Testis (tissue), 3 donors: ENCODE results near the gene UGDH. TPM values are rescaled to one million over a fixed set of nuclear protein-coding genes. Genes with fewer than 3 reads are reported as not detected.

Experiments used
- DNase-seq: peaks from one replicate; pipeline ENCODE4 v3.0.0-alpha.2; 2019
- H3K27ac ChIP-seq, 2 donors: fragments of 200-600 bp; sonication (generic); one replicate each; pipeline ENCODE4 v1.5.1; 2019
- H3K27me3 ChIP-seq: fragments of 200-600 bp; sonication (generic); one replicate; pipeline ENCODE4 v1.5.1; 2019
- H3K36me3 ChIP-seq: fragments of 200-600 bp; sonication (generic); one replicate; pipeline ENCODE4 v1.5.1; 2017; ENCODE audit warnings: low read depth; ENCODE audit errors: missing control alignments
- H3K4me1 ChIP-seq: fragments of 200-600 bp; sonication (generic); one replicate; pipeline ENCODE4 v1.5.1; 2019
- H3K4me3 ChIP-seq, 2 donors: fragments of 200-600 bp; sonication (generic); one replicate each; pipeline ENCODE4 v1.5.1; 2017 to 2019
- H3K9me3 ChIP-seq: fragments of 200-600 bp; sonication (generic); one replicate; pipeline ENCODE4 v1.5.1; 2017
- CTCF ChIP-seq, 3 experiments: fragments of 450-650 bp in 2 of 3; fragments of 200-600 bp in 1 of 3; sonication (generic) in 1 of 3; IDR thresholded peaks; one replicate each; pipeline ENCODE4 v1.5.1; 2016 to 2019; ENCODE audit warnings: antibody characterized with exemption in 3 of 3, mild to moderate bottlenecking in 2 of 3, moderate library complexity in 1 of 3
- POLR2A ChIP-seq: fragments of 450-650 bp; IDR thresholded peaks from one replicate; pipeline ENCODE4 v1.6.1; 2017; ENCODE audit warnings: antibody characterized with exemption, mild to moderate bottlenecking, moderate library complexity
- WGBS, 2 donors: methylation state at CpG; one replicate each; pipeline ENCODE4 v1.1.5; 2018; 5-methylcytosine and 5-hydroxymethylcytosine counted together
- intact Hi-C: fragments of 100-400 bp; cut with DNase I; formaldehyde crosslinking; loops from one replicate; pipeline ENCODE4 v1.15.1; 2023; ENCODE audit warnings: low total_unique reads
- polyA plus RNA-seq: library from polyadenylated mRNA; stranded (reverse); fragments of 350-450 nt; fragmentation: Illumina TruSeq; extraction: RNeasy Lipid Tissue Mini Kit (QIAGEN cat#74804); gene quantifications from one replicate; pipeline ENCODE4 v1.2.3, GENCODE V29; 2014; ENCODE audit warnings: low read depth, low replicate concordance; ENCODE audit not compliant: insufficient read depth
- total RNA-seq, 2 donors: library from RNA; depleted of rRNA; stranded (reverse); fragments of >200 nt; gene quantifications; one replicate each; pipeline ENCODE4 v1.2.3, GENCODE V29; 2016

The UGDH gene
- total and polyA plus RNA-seq, 3 donors from 2014 or later = 8.1 to 21.4 (median 11.3) TPM

- 95 to 96% methylated on average over 3 of the region's 3 CpGs for WGBS, 2 donors
- no peak for DNase-seq
- H3K27ac ChIP-seq = no peak overlapping the region
- no peak for TF ChIP-seq CTCF (IDR thresholded peaks at IDR 0.05)
- no peak for TF ChIP-seq POLR2A
- H3K27me3 ChIP-seq = no peaks in the 10 kb centered on the region
- intact Hi-C loops = no loop called here
- H3K36me3 ChIP-seq = no peaks in the 10 kb centered on the region
- H3K4me1 ChIP-seq = peaks cover 9% of the 10 kb centered on the region
- H3K9me3 ChIP-seq = no peaks in the 10 kb centered on the region
- no peak overlapping the region for H3K4me3 ChIP-seq
Measured at GRCh38 chr4:39530682-39531081, 3.4 kb upstream of the UGDH start.

GRCh38 chr4:39529534-39529933 is 2.3 kb upstream of the UGDH start:
- H3K4me1 ChIP-seq = peaks cover 9% of the 10 kb centered on the region
- no peaks in the 10 kb centered on the region for H3K9me3 ChIP-seq
- H3K27ac ChIP-seq = no peak overlapping the region
- TF ChIP-seq POLR2A (no peak), CTCF (IDR thresholded peaks at IDR 0.05) (no peak)
- intact Hi-C loops = loop anchor here (5.0 to 10.0 kb wide), 2 partner anchors 105 to 448 kb away; partner anchors contain the start of genes PDS5A and SMIM14
- no peak overlapping the region for H3K4me3 ChIP-seq
- no peaks in the 10 kb centered on the region for H3K27me3 ChIP-seq
- no peak for DNase-seq
- WGBS, 2 donors = 78 to 84% methylated on average over 2 of the region's 2 CpGs
- H3K36me3 ChIP-seq = no peaks in the 10 kb centered on the region

- H3K27me3 ChIP-seq = no peaks in the 10 kb centered on the region
- H3K4me1 ChIP-seq = peaks cover 9% of the 10 kb centered on the region
- intact Hi-C loops = loop anchor here (5.0 to 10.0 kb wide), 2 partner anchors 107 to 449 kb away; partner anchors contain the start of genes PDS5A and SMIM14
- peak overlapping the region; percentile 82 to 93 for H3K4me3 ChIP-seq
- peak overlapping the region; percentile 90 to 96 for H3K27ac ChIP-seq
- 0 to 2% methylated on average over 14 to 21 of the region's 21 CpGs for WGBS, 2 donors
- H3K9me3 ChIP-seq = no peaks in the 10 kb centered on the region
- DNase-seq = no peak
- H3K36me3 ChIP-seq = no peaks in the 10 kb centered on the region
- TF ChIP-seq CTCF (IDR thresholded peaks at IDR 0.05) (no peak), POLR2A (no peak)
Measured at GRCh38 chr4:39528061-39528465, 824 bp upstream of the UGDH start.

GRCh38 chr4:39526765-39527295 is 409 bp downstream of the UGDH start:
- intact Hi-C loops = loop anchor here (5.0 to 10.0 kb wide), 2 partner anchors 108 to 450 kb away; partner anchors contain the start of genes PDS5A and SMIM14
- Histone ChIP-seq H3K27me3 (no peaks in the 10 kb centered on the region), H3K4me3 (peak overlapping the region; percentile 82 to 93), H3K4me1 (peaks cover 9% of the 10 kb centered on the region), H3K9me3 (no peaks in the 10 kb centered on the region), H3K36me3 (no peaks in the 10 kb centered on the region), H3K27ac (peak overlapping the region; percentile 90 to 96)
- peak; percentile 29 for DNase-seq
- WGBS, 2 donors = 0% methylated on average over 23 to 32 of the region's 33 CpGs
- no peak for TF ChIP-seq POLR2A
- TF ChIP-seq CTCF (IDR thresholded peaks at IDR 0.05) = no peak
